GM18907 (cell line): ENCODE data around the gene GPX1.

ENCODE experiments used
- ATAC-seq: cut with Tn5 transposase; IDR thresholded peaks from one replicate; pipeline ENCODE4 v1.9.1; 2021; ENCODE audit warnings: mild to moderate bottlenecking, moderate library complexity; ENCODE audit not compliant: unreplicated experiment

GPX1 gene

DNA sequence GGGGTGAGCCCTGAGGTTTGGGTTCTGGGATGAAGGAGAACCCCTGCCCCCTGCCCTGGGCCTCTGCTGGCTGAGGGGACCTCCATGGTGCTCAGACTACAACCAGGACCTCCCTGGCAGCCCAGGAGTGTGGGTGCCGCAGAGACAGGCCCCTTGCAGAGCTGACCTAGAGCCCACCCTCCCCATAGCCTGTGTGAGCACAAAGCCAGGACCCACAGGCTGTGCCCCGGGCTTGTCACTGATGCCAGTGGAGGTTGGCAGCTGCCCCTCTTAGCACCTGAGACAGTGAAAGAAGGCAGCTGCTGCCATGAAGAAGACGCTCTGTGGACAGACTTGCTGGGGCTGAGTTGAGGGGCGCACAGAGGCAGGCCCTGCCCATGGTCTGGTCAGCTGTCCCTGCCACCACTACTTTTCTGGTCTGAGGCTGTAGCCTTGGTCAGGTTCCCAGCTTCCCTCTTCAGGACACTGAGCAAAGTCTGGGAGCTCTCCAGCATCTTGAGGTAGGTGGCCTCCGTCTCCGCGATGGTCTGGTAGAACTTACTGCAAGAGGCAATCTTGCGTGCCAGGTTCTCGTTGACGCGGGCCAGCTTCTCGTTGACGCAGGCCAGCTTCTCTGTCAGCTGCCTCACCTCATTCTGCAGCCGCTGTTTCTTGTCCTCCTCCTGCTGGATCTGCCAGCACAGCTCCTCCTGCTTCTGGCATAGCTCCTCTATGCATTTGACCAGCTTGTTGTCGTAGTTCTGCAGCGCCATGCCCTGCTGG is 41.3 kb downstream of the GPX1 start:
- ATAC-seq, result no peak

DNA sequence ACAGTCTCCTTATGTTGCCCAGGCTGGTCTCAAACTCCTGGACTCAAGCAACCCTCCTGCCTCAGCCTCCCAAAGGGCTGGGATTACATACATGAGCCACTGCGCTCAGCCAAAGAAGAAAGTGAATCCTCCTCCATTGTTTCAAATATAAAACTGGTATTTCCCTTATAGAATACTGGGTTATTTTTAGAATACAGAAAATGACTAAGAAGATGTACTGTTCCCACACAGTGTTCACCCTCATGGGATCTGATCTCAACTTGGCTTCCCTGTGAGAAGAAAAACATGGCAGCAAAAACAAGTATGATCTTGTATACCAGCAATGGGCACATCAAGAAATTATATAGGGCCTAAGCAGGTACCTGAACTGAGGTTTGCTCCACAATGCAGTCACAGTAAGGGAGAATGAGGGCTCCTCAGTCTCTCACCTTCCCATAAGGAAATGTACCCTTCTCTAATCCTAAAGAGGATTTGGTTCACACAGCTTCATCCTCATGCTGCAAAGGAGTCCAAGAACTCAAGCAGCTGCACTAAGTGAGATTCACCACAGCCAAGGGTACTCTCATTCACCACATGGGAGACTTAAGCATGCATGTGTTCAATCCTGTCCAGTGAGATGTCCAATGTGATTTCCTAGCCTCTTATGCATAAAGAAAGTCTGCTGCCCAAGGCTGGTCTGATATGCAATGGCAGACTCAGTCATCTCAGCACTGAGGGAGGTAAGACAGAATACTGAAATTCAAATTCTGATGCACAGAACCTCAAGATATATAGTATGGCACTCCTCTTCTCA is 44.1 kb downstream of the GPX1 start:
- ATAC-seq, result no peak

DNA sequence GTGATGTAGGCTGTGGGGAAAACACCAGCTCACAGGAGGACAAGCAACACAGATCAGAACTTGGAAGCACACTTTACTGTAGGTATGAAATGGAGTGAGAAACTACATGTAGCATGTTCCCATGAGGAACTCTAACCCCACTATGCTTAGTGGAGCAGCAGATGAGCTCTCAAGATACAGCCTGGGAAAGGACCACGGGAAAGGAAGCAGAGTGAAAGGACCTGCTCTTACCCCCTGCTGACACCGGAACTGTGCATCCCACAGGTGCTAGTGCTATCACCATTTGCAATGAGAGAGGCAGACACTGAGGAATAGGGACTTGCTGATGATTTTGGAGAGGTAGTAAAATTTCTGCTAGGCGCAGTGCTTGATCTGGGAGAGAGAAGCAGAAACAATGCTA is 46.9 kb downstream of the GPX1 start:
- no peak for ATAC-seq

DNA sequence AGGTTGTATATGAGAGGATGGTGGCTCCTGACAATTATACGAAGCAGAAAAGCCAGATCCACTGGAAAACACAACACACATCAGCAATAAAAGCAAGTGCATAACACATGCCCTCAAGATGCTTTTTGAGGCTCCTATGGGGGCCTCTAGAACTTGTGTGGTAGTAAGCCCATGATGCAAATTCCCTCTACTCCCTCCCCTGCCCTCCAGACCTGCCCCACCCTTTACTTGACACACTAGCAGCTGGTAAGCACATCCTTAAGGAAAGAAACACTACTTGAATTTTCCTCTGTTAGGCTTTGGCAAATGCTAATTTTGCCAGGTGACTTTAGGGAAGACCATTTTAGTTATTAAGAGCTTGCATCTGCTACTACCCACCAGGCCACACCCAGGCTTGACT is 47.5 kb downstream of the GPX1 start:
- ATAC-seq, result no peak
